GM23248 (cell line): ENCODE data around the gene FBLN2. TPM values are rescaled to one million over a fixed set of nuclear protein-coding genes. Genes with fewer than 3 reads are reported as not detected.

Experiments used
- DNase-seq: peaks from one replicate; pipeline ENCODE4 v3.0.0-alpha.2; 2015
- H2AFZ ChIP-seq: fragments of 200-600 bp; sonication (generic); 2 replicates; pipeline ENCODE4 v1.6.1; 2016; ENCODE audit warnings: antibody characterized with exemption
- H3F3A ChIP-seq: fragments of 200-600 bp; sonication (generic); 2 replicates; pipeline ENCODE4 v1.6.1; 2016; ENCODE audit warnings: mild to moderate bottlenecking, antibody characterized with exemption, mixed run types; ENCODE audit not compliant: insufficient read depth
- H3K27ac ChIP-seq: fragments of 200-600 bp; sonication (generic); 2 replicates; pipeline ENCODE4 v1.5.1; 2016; ENCODE audit warnings: mild to moderate bottlenecking
- H3K27me3 ChIP-seq: fragments of 200-600 bp; sonication (generic); replicated peaks from 2 replicates; pipeline ENCODE4 v1.6.1; 2016; ENCODE audit warnings: mild to moderate bottlenecking; ENCODE audit not compliant: insufficient read depth
- H3K36me3 ChIP-seq: fragments of 200-600 bp; sonication (generic); 2 replicates; pipeline ENCODE4 v1.6.1; 2016; ENCODE audit warnings: low read depth, mild to moderate bottlenecking
- H3K4me1 ChIP-seq: fragments of 200-600 bp; sonication (generic); 2 replicates; pipeline ENCODE4 v1.6.1; 2016; ENCODE audit warnings: mild to moderate bottlenecking; ENCODE audit not compliant: insufficient read depth
- H3K4me2 ChIP-seq: fragments of 200-600 bp; sonication (generic); one replicate; pipeline ENCODE4 v1.6.1; 2016; ENCODE audit warnings: mild to moderate bottlenecking; ENCODE audit not compliant: unreplicated experiment
- H3K4me3 ChIP-seq: fragments of 200-600 bp; sonication (generic); 2 replicates; pipeline ENCODE4 v1.5.1; 2016; ENCODE audit warnings: mild to moderate bottlenecking
- H3K79me2 ChIP-seq: fragments of 200-600 bp; sonication (generic); 2 replicates; pipeline ENCODE4 v1.6.1; 2016; ENCODE audit warnings: mild to moderate bottlenecking; ENCODE audit not compliant: insufficient read depth
- H3K9ac ChIP-seq: fragments of 200-600 bp; sonication (generic); 2 replicates; pipeline ENCODE4 v1.6.1; 2016; ENCODE audit warnings: mild to moderate bottlenecking
- H3K9me2 ChIP-seq: fragments of 200-600 bp; sonication (generic); 2 replicates; pipeline ENCODE4 v1.6.1; 2016; ENCODE audit warnings: mixed run types, mild to moderate bottlenecking, moderate library complexity; ENCODE audit not compliant: insufficient read depth
- H3K9me3 ChIP-seq: fragments of 200-600 bp; sonication (generic); one replicate; pipeline ENCODE4 v1.6.1; 2017; ENCODE audit warnings: low read depth
- H4K20me1 ChIP-seq: fragments of 200-600 bp; sonication (generic); 2 replicates; pipeline ENCODE4 v1.6.0; 2016; ENCODE audit not compliant: insufficient read depth
- EZH2 ChIP-seq: fragments of 200-600 bp; sonication (generic); IDR thresholded peaks from 2 replicates; pipeline ENCODE4 v1.6.1; 2018; ENCODE audit warnings: antibody characterized with exemption, mild to moderate bottlenecking; ENCODE audit not compliant: insufficient read depth, poor library complexity, severe bottlenecking
- EZH2phosphoT487 ChIP-seq: fragments of 200-600 bp; sonication (generic); IDR thresholded peaks from 2 replicates; pipeline ENCODE4 v1.6.1; 2018; ENCODE audit warnings: antibody characterized with exemption, moderate library complexity, mild to moderate bottlenecking, low read depth; ENCODE audit not compliant: insufficient read depth
- WGBS, 2 experiments: methylation state at CpG; one replicate each; pipeline ENCODE4 v1.1.6; 2015 to 2017; ENCODE audit warnings: low lambda C conversion rate in 2 of 2, low coverage in 1 of 2; ENCODE audit errors: missing lambda C conversion rate in 2 of 2; 5-methylcytosine and 5-hydroxymethylcytosine counted together
- in situ Hi-C: fragments of 300-500 bp; cut with MboI; formaldehyde crosslinking; loops from 2 replicates; pipeline ENCODE4 v1.15.0; 2020
- polyA plus RNA-seq: library from polyadenylated mRNA; unstranded; fragments of >200 nt; fragmentation: Nextera tagmentation; extraction: Ambion mirVana; gene quantifications from 2 replicates; pipeline ENCODE4 v1.2.1, GENCODE V29; 2016
- total RNA-seq: library from RNA; depleted of rRNA; stranded (reverse); fragments of >200 nt; shearing (Covaris generic); gene quantifications from 2 replicates; pipeline ENCODE4 v1.2.3, GENCODE V29; 2014

FBLN2 gene
- total and polyA plus RNA-seq, 2 experiments from 2014 or later = 447 to 636 TPM

DNA sequence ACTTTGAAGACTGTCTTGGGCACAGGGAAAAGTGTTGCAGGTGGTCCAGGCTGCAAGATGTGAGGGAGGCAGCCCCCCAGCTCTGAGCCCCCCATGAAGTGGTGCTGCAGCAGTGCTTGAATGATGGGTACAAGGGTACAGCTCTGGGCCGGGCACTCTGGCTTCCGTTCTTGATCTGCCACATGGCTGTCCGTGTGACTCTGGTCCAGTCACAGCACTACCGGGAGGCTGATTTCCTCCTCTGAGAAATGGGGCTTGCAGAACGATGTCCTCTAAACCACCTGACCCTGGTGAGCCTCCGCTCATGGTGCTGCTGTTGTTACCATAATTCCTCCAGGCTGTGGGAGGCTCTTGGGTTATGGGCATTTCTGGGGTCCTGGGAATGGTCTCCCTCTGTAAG, 75.1 kb downstream of the FBLN2 start:
- H3K9me3 ChIP-seq = no peaks in the 10 kb centered on the region
- no peaks in the 10 kb centered on the region for H4K20me1 ChIP-seq
- no peaks in the 10 kb centered on the region for H3F3A ChIP-seq
- no peak for DNase-seq
- no peak overlapping the region for H3K4me2 ChIP-seq
- no peaks in the 10 kb centered on the region for H3K4me1 ChIP-seq
- no peaks in the 10 kb centered on the region; the same call in 1 of the 2 replicates for H3K36me3 ChIP-seq
- H3K79me2 ChIP-seq = no peaks in the 10 kb centered on the region
- no peaks in the 10 kb centered on the region for H3K9me2 ChIP-seq
- H3K27me3 ChIP-seq = no peaks in the 10 kb centered on the region
- H3K9ac ChIP-seq = no peak overlapping the region
- TF ChIP-seq EZH2 (no peak), EZH2phosphoT487 (no peak)
- H3K27ac ChIP-seq = no peak overlapping the region
- no peak overlapping the region for H2AFZ ChIP-seq
- 91 to 97% methylated on average over 6 of the region's 6 CpGs for WGBS, 2 experiments
- H3K4me3 ChIP-seq = no peak overlapping the region
- in situ Hi-C loops = no loop called here

- in situ Hi-C loops = no loop called here
- 97 to 98% methylated on average over 8 of the region's 8 CpGs for WGBS, 2 experiments
- no peaks in the 10 kb centered on the region for H4K20me1 ChIP-seq
These were observed 75.8 kb downstream of the FBLN2 start for GRCh38 chr3:13624671-13625125.

GRCh38 chr3:13626396-13626795, 77.5 kb downstream of the FBLN2 start:
- Histone ChIP-seq H3K27me3 (no peaks in the 10 kb centered on the region), H3K9me2 (no peaks in the 10 kb centered on the region), H3K4me3 (no peak overlapping the region), H3K4me1 (no peaks in the 10 kb centered on the region), H3K36me3 (peaks cover 5% of the 10 kb centered on the region; the same call in 1 of the 2 replicates), H3K79me2 (no peaks in the 10 kb centered on the region), H4K20me1 (no peaks in the 10 kb centered on the region), H3K27ac (no peak overlapping the region), H3F3A (no peaks in the 10 kb centered on the region), H3K4me2 (no peak overlapping the region), H2AFZ (no peak overlapping the region), H3K9ac (no peak overlapping the region), H3K9me3 (no peaks in the 10 kb centered on the region)
- in situ Hi-C loops = no loop called here
- WGBS, 2 experiments = 94% methylated on average over 7 to 10 of the region's 12 CpGs
- TF ChIP-seq EZH2phosphoT487 (no peak), EZH2 (no peak)
- DNase-seq = no peak

More at GRCh38 chr3:13624671-13625125, 75.8 kb downstream of the FBLN2 start:
- H3K79me2 ChIP-seq = no peaks in the 10 kb centered on the region
- no peak for DNase-seq
- no peaks in the 10 kb centered on the region for H3K4me1 ChIP-seq
- H3K27me3 ChIP-seq = no peaks in the 10 kb centered on the region
- H3F3A ChIP-seq = no peaks in the 10 kb centered on the region
- H2AFZ ChIP-seq = no peak overlapping the region
- H3K4me3 ChIP-seq = no peak overlapping the region
- H3K9ac ChIP-seq = no peak overlapping the region
- H3K36me3 ChIP-seq = no peaks in the 10 kb centered on the region; the same call in 1 of the 2 replicates
- H3K9me2 ChIP-seq = no peaks in the 10 kb centered on the region
- H3K27ac ChIP-seq = no peak overlapping the region
- no peaks in the 10 kb centered on the region for H3K9me3 ChIP-seq
- H3K4me2 ChIP-seq = no peak overlapping the region
- TF ChIP-seq EZH2phosphoT487 = no peak
- TF ChIP-seq EZH2 = no peak

- no peak overlapping the region for H3K9ac ChIP-seq
- no peak for DNase-seq
- no peaks in the 10 kb centered on the region for H4K20me1 ChIP-seq
- no peaks in the 10 kb centered on the region for H3K27me3 ChIP-seq
- no peak overlapping the region for H3K27ac ChIP-seq
- peaks cover 5% of the 10 kb centered on the region; the same call in 1 of the 2 replicates for H3K36me3 ChIP-seq
- H3K4me3 ChIP-seq = no peak overlapping the region
- H3F3A ChIP-seq = no peaks in the 10 kb centered on the region
- no peaks in the 10 kb centered on the region for H3K9me3 ChIP-seq
- H2AFZ ChIP-seq = no peak overlapping the region
- no peaks in the 10 kb centered on the region for H3K79me2 ChIP-seq
- no peak for TF ChIP-seq EZH2phosphoT487
- TF ChIP-seq EZH2 = no peak
- in situ Hi-C loops = no loop called here
- H3K4me2 ChIP-seq = no peak overlapping the region
- no peaks in the 10 kb centered on the region for H3K9me2 ChIP-seq
- WGBS, 2 experiments = 75 to 80% methylated on average over 9 of the region's 9 CpGs
- no peaks in the 10 kb centered on the region for H3K4me1 ChIP-seq
These were observed 78.1 kb downstream of the FBLN2 start for GRCh38 chr3:13626915-13627460.

DNA sequence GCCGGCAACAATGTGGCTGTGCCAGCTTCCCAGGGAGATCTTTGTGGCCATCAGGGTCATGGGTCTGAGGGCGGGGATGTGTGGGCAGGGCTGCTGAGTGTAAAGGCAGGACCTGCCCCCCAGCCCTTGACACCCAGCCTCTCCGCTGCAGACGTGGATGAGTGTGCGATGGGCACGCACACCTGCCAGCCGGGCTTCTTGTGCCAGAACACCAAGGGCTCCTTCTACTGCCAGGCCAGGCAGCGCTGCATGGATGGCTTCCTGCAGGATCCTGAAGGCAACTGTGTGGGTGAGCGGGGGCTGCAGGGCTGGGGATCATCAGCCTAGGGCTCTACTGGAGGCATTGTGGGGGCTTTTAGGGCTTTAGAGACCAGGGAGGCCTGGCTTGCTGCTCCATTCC, 78.8 kb downstream of the FBLN2 start:
- Histone ChIP-seq H3K4me1 (no peaks in the 10 kb centered on the region), H3K79me2 (no peaks in the 10 kb centered on the region), H3K4me2 (no peak overlapping the region), H3K27ac (no peak overlapping the region), H3K9me2 (no peaks in the 10 kb centered on the region), H2AFZ (no peak overlapping the region), H3F3A (no peaks in the 10 kb centered on the region), H3K36me3 (peaks cover 6% of the 10 kb centered on the region; the same call in 1 of the 2 replicates), H4K20me1 (no peaks in the 10 kb centered on the region), H3K4me3 (no peak overlapping the region), H3K9me3 (no peaks in the 10 kb centered on the region), H3K27me3 (no peaks in the 10 kb centered on the region), H3K9ac (no peak overlapping the region)
- TF ChIP-seq EZH2phosphoT487 (no peak), EZH2 (no peak)
- 91 to 93% methylated on average over 9 of the region's 9 CpGs for WGBS, 2 experiments
- DNase-seq = no peak
- in situ Hi-C loops = no loop called here
